ENCODE measurements around the gene EPB41L5. TPM values are rescaled to one million over a fixed set of nuclear protein-coding genes. Genes with fewer than 3 reads are reported as not detected.

EPB41L5 gene
- total and polyA plus RNA-seq, 9 of the 15 experiments (the other 6 are each of a cell fraction or from before 2014, with no cell fraction given) = 2.3 to 14.1 (median 8.2) TPM

- TF ChIP-seq ZBTB40 (IDR thresholded peaks at IDR 0.05) (no peak), ZBTB40 (CRISPR knock-in tag; IDR thresholded peaks at IDR 0.05) (no peak), ZNF280A (IDR thresholded peaks at IDR 0.05; ENCODE audit: low read depth, partially characterized antibody) (no peak), ATF2 (CRISPR knock-in tag; IDR thresholded peaks at IDR 0.05) (no peak), HDAC2 (IDR thresholded peaks at IDR 0.05) (no peak), ZNF431 (CRISPR knock-in tag; IDR thresholded peaks at IDR 0.05) (no peak)
Measured at GRCh38 chr2:120034027-120034426, 21.1 kb downstream of the EPB41L5 start (continued).
